GM19328 (cell line): ENCODE data around the gene SPATA7.

Experiments used
- ATAC-seq: cut with Tn5 transposase; IDR thresholded peaks from one replicate; pipeline ENCODE4 v1.9.1; 2021; ENCODE audit warnings: mild to moderate bottlenecking, moderate library complexity; ENCODE audit not compliant: unreplicated experiment

The SPATA7 gene

GRCh38 chr14:88411039-88411438 lies 25.6 kb downstream of the SPATA7 start:
- no peak for ATAC-seq

DNA sequence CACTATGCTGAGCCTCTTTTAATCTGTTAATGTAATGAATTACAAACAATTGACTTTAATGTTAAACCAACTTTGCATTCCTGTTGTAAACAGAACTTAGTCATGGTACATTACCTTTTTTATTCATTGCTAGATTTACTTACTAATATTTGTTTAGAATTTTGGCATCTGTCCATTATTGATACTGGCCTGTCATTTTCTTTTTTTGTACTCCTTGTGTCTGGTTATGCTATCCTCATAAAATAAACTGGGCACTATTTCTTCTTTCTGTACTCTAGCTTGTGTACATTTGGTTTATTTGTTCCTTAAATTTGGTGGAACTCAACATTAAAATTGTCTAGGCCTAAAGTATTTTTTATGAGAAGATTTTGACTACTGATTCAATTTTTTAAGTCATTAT lies 32.1 kb downstream of the SPATA7 start:
- ATAC-seq, result no peak

DNA sequence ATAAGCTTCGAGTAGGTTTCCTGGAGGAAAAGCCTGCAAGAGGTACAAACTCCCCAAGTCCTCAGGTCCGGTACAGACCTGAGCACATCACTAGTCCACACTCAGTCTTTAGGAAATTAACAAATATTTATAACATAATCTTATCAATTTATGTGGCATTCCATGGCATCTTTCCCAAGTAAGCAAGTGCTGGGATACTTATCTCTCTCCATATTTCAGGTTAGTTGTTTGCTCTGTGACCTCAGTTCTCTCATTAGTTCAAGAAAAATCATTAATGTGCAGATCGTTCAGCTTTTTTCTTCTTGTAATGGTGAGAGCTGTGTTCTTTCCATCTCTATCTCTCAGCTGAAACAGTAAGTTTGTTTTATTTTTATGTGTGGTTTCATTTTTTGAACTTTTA lies 34.7 kb downstream of the SPATA7 start:
- ATAC-seq, result no peak

- ATAC-seq, result no peak
These were observed 35.8 kb downstream of the SPATA7 start for GRCh38 chr14:88421286-88421685.

DNA sequence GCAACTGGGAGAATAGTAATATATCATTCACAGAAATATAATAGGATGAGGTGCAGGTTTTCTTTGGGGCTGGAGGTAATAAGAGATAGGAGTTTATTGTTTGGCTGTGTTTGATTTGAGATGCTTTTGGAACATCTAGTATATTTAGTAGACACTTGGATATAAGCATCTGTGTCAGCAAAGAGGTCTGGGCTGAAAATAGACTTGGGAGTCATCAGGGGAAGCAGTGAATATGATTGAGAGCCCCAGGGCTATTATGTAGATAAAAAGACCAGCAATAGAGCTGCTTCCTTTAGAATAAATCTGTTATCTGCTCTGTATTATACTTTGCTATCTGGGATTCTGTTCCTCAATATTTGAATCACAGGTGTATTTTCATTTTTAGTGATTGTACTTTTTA lies 36.6 kb downstream of the SPATA7 start:
- ATAC-seq, result no peak

GRCh38 chr14:88422919-88423650 lies 37.6 kb downstream of the SPATA7 start:
- ATAC-seq, result no peak

GRCh38 chr14:88424573-88424972 lies 39.1 kb downstream of the SPATA7 start:
- no peak for ATAC-seq

DNA sequence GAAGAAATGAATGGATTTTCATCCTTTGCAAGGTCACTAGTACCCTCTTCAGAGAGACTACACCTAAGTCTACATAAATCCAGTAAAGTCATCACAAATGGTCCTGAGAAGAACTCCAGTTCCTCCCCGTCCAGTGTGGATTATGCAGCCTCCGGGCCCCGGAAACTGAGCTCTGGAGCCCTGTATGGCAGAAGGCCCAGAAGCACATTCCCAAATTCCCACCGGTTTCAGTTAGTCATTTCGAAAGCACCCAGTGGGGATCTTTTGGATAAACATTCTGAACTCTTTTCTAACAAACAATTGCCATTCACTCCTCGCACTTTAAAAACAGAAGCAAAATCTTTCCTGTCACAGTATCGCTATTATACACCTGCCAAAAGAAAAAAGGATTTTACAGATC lies 40.8 kb downstream of the SPATA7 start:
- no peak for ATAC-seq

DNA sequence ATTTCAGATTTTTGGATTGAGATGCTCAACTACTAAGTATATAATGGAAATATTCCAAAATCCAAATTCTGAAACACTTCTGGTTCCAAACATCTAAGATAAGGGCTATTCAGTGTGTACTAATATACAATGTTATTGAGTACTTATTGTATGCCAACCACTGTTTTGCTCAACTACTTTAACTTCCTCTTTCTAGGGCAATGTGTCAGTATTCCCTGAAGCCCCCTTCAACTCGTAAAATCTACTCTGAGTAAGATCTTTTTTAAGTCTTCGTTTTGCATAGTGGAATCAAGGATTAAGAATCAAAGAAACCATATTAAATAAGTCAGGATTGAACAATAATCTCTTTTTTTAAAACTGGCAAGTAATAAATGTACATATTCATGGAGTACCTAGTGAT lies 45.5 kb downstream of the SPATA7 start:
- no peak for ATAC-seq

DNA sequence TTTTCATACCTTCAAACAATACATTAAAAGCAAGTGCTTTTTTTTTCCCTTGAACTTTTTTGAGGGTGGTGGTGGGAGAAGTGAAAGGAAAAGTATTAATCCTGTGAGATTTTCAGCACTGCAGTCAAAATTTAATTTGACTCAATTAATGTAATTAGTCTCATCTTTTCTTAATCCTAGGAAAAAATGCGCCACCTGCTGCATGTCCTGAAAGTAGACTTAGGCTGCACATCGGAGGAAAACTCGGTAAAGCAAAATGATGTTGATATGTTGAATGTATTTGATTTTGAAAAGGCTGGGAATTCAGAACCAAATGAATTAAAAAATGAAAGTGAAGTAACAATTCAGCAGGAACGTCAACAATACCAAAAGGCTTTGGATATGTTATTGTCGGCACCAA lies 52.2 kb downstream of the SPATA7 start:
- ATAC-seq, result no peak

DNA sequence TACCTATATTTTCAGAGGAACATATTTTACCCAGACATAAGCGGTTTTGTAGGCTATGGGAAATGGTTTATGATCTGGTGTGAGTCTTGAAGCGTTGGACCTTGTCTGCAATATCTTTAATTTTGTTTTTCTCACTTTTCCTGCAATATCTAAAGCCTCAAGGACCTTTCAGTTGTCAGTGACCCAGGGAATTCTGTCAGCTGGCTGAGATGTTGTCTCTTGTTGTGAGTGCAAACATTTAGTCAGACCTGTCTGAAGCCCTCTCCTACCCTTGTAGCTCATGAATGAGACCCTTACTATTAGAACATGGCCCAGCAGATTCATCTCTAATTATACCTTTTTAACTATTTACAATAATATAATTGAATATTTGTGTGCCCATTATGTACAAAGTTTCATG lies 53.6 kb downstream of the SPATA7 start:
- no peak for ATAC-seq

DNA sequence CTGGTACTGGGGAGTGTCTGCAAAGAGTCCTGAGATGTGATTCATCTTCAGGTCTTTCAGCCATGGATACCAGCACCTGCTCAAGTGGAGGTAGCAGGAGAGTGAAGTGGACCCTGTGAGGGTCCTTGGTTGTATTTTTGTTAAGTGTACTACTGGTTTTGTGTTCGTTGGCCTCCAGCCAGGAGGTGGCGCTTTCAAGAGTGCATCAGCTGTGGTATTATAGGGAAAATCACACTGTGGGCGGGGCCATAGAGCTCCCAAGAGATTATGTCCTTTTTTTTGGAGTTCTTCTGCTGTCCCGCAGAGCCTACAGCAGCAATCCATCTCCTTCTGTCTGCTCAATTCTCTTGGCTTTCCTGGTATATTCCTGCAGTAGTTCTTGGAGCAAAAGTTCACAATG lies 66.8 kb downstream of the SPATA7 start:
- no peak for ATAC-seq

DNA sequence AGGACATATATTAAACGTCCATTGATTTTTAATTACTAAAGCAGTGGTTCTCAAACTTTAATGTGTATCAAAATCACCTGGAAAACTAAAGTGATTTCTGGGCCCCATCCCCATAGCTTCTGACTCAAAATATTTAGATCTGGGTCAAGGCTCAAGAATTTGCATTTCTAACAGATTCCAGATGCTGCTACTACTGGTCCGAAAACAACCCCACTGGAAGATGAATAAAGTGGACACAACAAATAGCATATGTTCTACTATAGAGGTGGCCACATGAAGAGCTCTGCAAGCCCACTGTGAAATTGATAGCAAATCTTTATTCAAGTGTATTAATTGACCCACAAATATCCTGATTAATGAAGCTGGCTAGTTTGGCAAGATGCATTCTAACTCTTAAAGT lies 69.4 kb downstream of the SPATA7 start:
- ATAC-seq, result no peak

DNA sequence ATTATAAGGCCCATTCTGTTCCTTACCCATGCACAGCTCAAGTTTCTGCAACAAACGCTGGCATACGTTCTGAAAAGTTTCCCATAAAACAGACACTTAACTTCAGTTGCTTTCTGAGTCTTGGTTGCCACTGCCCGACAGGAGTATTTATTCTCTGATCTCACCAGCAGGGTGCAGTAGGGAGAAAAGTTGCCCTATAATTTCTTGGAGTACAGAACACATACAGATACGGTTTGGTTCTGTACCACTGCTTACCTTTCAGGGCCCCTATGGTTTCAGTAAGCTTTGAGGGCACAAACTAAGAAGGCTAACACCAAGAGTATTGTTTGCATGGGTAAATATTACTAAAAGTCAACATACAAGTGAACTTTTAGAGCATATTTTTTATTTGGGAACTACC lies 77.9 kb downstream of the SPATA7 start:
- no peak for ATAC-seq

DNA sequence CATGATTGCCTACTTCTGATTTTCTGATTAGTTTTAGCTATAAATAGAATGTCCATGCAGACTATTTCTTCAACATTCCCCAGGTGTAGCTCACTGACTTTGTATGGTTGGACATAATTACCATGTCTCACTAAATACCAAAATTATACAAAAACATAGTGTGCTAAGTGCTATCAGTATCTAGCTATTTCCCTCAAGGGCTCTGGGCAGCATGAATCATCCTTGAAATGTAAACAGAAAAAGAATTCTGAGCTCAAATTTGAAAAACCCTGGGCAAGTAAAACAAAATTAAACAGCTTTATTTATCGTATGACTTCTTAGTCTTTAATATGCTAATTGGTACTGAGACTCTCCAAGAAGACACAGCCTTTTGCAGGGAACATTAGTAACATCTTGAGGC lies 82.9 kb downstream of the SPATA7 start:
- no peak for ATAC-seq

DNA sequence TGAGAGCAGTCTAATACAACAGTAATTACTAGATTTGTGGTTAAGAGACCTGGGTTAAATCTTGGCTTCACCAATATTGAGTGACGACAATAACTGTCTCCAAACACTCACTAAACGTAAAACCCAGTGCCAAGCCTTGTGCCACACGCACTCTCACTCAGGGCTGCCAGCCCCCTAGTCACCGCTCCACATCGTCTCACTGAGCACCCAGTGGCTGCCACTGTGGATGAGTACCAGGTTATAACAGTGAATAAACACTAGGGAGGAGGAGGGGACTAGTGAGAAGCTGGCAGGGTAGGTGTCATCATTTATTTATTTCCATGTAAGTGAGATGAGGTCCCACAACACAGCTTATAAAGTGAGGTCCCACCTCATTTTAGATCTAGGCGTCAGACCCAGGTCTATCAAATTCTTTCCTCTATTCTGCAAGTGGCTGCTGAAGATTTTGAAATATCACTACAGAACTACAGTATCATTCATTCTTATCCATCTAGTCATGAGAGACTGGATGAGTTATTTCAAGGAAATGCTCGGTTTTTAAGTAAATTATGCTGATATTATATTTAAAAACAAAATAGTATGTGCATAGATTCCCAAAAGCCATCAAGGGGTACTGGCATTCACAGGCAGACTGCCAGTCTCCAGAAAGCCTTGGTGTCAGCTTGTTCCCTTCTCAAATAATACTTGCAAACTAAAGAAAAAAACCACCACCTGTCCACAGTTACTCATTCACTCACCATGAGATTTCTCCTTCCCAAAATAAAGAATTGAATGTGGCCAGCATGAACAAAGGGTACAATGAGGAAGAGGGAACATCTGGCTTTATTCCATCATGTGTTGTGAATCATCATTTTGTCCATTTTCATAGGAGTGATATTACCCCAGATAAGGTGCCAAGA lies 85.3 kb downstream of the SPATA7 start:
- ATAC-seq, result no peak

DNA sequence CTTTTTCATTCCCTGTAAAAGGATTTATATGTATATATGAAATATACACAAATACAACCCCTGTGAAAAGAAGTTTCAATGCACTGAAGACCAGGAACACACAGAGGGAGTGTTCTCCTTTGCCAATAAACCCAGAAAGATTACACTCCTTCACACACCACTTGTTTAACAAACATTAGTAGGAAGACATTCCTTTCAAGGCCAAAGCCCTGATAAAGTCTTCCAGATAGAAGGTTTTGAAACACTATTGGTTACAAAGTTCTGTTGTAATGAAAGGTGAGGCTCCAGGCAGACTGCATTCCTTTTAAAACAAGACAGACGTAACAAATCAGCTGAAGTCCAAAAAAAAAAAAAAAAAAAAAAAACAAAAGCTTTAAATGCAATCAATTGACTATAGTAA lies 88.3 kb downstream of the SPATA7 start:
- ATAC-seq, result no peak

DNA sequence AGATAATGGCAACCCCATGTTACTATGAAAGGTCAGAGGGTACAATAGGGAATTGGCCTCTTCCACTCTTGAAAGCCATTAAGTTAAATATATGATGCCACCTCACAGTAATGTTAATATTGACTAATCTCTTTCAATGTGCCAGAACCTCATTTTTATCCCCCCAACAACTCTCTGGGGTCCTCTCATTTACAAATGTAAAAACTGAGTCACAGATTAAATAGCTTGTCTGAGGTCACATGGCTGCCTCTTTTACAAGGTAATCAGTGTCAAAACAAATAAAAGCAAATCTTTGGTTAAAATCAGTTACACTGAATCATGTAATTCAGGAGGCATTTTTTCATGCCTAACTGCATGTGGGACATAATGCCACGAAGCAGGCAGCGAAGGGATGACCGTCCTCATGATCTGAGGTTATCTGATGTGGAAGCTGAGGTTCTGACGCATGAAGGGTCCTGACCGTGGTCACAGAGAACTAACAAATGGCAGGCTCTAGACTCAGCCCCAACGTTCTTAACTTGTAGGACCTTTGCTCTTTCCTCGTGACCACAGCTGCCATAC lies 90.8 kb downstream of the SPATA7 start:
- no peak for ATAC-seq

DNA sequence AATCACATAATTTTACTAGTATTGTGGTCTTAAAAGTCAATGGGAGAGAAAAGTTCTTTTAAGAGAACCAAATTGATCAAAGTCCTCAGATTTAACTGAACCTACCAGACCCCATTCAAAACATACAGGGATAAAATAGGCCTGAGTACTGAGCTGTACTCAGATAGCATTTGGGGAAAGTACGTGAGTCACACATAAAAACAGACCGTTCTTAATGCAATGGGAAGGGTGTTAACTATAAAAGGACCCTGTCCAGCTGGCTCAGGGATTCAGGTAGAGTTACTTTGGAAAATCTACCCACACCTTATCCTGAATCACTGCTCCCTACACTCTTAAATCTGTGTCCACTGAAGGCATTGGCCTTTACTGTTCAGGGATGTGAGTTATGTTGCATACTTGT lies 91.4 kb downstream of the SPATA7 start:
- no peak for ATAC-seq

DNA sequence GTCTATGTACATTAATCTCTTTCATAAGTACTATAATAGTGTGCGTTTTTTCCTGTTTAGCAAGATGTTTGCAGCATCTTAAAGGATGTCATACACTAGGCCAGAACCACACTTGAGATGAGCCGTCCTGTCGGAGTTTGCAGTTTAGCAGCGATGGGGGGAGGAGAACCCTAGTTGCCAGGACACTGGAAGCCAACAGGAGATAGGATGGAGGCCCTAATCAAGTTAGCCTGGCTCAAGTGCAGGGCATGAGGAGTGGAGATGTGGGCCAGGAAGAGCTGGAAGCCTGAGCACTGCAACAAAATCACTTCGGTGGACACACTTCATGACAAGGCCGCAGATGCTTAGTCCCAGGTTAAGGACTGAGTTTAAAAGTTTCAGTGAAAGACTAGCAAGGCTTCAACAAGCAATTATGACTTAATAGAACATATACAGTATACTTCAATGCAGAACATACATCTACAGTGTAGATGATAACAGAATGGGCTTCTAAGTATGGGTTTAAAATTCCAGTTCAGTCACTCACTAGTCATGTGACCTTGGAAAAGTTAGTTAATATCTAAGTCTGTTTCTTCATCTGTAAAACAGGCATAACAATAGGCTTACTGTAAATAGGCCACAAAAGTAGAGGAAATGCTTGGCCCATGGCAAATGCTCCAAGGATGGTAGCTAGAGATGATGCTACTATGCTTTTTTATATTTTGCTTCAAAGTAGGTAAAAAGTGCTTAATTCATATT lies 92.2 kb downstream of the SPATA7 start:
- no peak for ATAC-seq

DNA sequence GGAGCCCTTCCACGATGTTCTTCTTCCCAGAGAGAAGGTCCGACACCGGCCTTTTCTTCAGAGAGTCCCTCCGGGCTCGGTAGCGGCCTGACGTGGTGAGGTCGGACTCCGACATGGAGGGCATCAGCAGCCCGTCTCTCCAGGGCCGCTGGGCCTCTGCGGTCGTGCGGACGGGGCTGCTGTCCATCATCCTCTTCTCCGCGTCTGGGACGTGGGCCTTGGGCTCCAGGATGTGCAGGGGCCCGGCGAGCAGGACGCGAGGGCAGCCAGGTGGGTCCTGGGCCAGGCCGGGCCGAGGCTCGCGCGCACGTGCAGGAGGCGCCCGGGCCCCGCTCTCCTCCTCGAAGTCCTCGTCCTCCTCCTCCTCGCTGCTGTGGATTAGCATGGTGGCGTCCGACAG lies 93.5 kb downstream of the SPATA7 start:
- ATAC-seq, result no peak
